Lower leg skin (tissue), 3 donors: ENCODE results near the gene ACP5.

ENCODE experiments used
- POLR2A ChIP-seq, 2 donors: fragments of 450-650 bp; IDR thresholded peaks; one replicate each; pipeline ENCODE4 v1.6.1; 2016 to 2017; ENCODE audit warnings: antibody characterized with exemption in 2 of 2, mild to moderate bottlenecking in 1 of 2, moderate library complexity in 1 of 2
- TF ChIP-seq, protein P1 (sequence below), 3 donors: fragments of 450-650 bp; IDR thresholded peaks; one replicate each; pipeline ENCODE4 v1.5.1; 2016; ENCODE audit warnings: antibody characterized with exemption in 3 of 3, mild to moderate bottlenecking in 3 of 3, moderate library complexity in 2 of 3

DNA sequence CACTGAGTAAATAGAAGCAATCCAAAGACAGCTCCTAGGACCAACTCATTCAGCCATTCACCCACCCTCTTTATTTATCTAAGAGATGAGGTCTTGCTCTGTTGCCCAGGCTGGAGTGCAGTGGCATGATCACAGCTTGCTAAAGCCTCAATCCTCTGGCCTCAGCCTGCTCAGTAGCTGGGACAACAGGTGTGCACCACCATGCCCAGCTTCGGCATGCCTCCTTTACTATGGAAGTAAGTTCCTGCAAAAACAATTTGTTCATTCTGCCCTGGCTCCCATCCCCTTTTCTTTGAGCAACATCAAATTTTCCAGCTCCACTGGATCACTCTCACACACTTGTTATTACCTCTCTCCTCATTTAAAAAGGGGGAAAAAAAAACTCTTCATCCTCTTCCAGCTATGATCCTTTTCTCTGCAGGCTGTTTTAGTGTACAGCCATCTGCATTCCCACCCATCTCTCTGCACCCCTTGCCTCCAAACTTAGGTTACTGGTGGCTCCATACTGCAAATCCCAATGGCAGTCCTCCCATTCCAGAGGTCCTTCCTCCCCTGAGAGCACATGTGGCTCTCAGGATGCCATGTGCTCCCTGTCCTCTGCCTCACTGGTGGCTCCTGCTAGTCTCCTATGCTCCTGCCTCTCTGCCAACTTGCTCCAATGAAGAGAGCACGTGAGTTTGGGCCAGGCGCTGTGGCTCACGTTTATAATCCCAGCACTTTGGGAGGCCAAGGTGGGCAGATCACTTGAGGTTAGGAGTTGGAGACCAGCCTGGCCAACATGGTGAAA, 20.6 kb downstream of the ACP5 start:
- TF ChIP-seq, protein P1, sequence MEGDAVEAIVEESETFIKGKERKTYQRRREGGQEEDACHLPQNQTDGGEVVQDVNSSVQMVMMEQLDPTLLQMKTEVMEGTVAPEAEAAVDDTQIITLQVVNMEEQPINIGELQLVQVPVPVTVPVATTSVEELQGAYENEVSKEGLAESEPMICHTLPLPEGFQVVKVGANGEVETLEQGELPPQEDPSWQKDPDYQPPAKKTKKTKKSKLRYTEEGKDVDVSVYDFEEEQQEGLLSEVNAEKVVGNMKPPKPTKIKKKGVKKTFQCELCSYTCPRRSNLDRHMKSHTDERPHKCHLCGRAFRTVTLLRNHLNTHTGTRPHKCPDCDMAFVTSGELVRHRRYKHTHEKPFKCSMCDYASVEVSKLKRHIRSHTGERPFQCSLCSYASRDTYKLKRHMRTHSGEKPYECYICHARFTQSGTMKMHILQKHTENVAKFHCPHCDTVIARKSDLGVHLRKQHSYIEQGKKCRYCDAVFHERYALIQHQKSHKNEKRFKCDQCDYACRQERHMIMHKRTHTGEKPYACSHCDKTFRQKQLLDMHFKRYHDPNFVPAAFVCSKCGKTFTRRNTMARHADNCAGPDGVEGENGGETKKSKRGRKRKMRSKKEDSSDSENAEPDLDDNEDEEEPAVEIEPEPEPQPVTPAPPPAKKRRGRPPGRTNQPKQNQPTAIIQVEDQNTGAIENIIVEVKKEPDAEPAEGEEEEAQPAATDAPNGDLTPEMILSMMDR (IDR thresholded peaks at IDR 0.05) = no peak
- TF ChIP-seq POLR2A (IDR thresholded peaks at IDR 0.05) = no peak
